OCI-M2 (cell line): ENCODE results near the gene KCNC4.

ENCODE experiments used
- DNase-seq: peaks from one replicate; lab custom pipeline; 2025; ENCODE audit not compliant: unreplicated experiment; lab: John Stamatoyannopoulos, UW

The KCNC4 gene

GRCh38 chr1:110250749-110251148 is 40.6 kb downstream of the KCNC4 start:
- DNase-seq = no peak

GRCh38 chr1:110253213-110253612 is 43.1 kb downstream of the KCNC4 start:
- DNase-seq = no peak

GRCh38 chr1:110254604-110255391 is 44.7 kb downstream of the KCNC4 start:
- DNase-seq = no peak

GRCh38 chr1:110255392-110255787 is 45.3 kb downstream of the KCNC4 start:
- DNase-seq = no peak

DNA sequence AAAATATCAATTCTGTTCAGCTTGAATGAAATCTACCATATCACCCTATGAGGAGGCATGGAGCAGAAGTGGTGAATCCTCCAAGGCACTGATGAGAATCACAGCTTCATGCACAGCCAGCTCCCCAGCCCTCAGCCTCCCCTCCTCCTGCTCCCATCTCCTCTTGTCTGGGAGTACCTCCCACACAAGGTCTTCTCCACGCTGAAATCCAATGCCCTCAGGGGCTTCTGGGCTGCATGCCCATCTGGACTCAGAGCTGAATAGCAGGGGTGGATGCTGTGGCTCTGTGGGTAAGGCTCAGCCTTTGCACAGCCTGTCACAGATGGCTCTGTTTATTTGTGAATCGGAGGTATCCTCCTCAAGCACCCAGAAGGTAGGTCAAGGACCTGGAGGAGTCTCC is 48.6 kb downstream of the KCNC4 start:
- no peak for DNase-seq

GRCh38 chr1:110259770-110260169 is 49.7 kb downstream of the KCNC4 start:
- no peak for DNase-seq
